H1 (cell line): Measurements from ENCODE around the gene DOCK10. TPM values are rescaled to one million over a fixed set of nuclear protein-coding genes. Genes with fewer than 3 reads are reported as not detected.

Source experiments
- CTCF ChIA-PET: fragments of 300-600 bp; sonication (Branson Sonifier 250); formaldehyde crosslinking; loops from one replicate; lab custom pipeline; 2021; ENCODE audit not compliant: partially characterized antibody; lab: Charles Lee
- POLR2A ChIA-PET: fragments of 300-600 bp; sonication (Branson Sonifier 250); formaldehyde crosslinking; loops from one replicate; lab custom pipeline; 2021; ENCODE audit warnings: inconsistent platforms; ENCODE audit not compliant: partially characterized antibody; lab: Charles Lee
- DNase-seq, 2 experiments: peaks; one replicate each; pipeline versions ENCODE4 v3.0.0 to v3.0.0-alpha.2; 2010 to 2022; ENCODE audit warnings: low spot score in 2 of 2, low read depth in 1 of 2, mixed read lengths in 1 of 2
- FAIRE-seq: peaks from 2 replicates; lab custom pipeline; 2011; peaks lifted over from hg19 to GRCh38; lab: Jason Lieb, UNC
- H2AFZ ChIP-seq: 2 replicates; pipeline ENCODE4 v1.8.1; 2012; ENCODE audit warnings: low read length, inconsistent platforms
- H2AK5ac ChIP-seq: 2 replicates; pipeline ENCODE4 v1.6.1; 2013; ENCODE audit warnings: low read depth, low read length
- H2BK120ac ChIP-seq: replicated peaks from 2 replicates; pipeline ENCODE3; 2013; ENCODE audit warnings: low read depth, low read length, inconsistent platforms
- H2BK12ac ChIP-seq: 2 replicates; pipeline ENCODE4 v1.6.1; 2013; ENCODE audit warnings: low read depth, low read length
- H2BK15ac ChIP-seq: 2 replicates; pipeline ENCODE4 v1.6.1; 2013; ENCODE audit warnings: low read length
- H2BK20ac ChIP-seq: 2 replicates; pipeline ENCODE4 v1.6.1; 2013; ENCODE audit warnings: low read length
- H2BK5ac ChIP-seq: 2 replicates; pipeline ENCODE4 v1.6.1; 2013; ENCODE audit warnings: low read depth, low read length
- H3K14ac ChIP-seq: 2 replicates; pipeline ENCODE4 v1.6.1; 2013; ENCODE audit warnings: inconsistent platforms; ENCODE audit not compliant: insufficient read length
- H3K18ac ChIP-seq: 2 replicates; pipeline ENCODE4 v1.6.1; 2013; ENCODE audit warnings: low read length; ENCODE audit errors: extremely low read depth
- H3K23ac ChIP-seq: 2 replicates; pipeline ENCODE4 v1.6.1; 2013; ENCODE audit warnings: inconsistent platforms; ENCODE audit not compliant: insufficient read length
- H3K23me2 ChIP-seq: 2 replicates; pipeline ENCODE4 v1.6.1; 2013; ENCODE audit warnings: low read depth, low read length
- H3K27ac ChIP-seq: 2 replicates; pipeline ENCODE4 v1.6.1; 2011; ENCODE audit warnings: low read depth, low read length, inconsistent platforms
- H3K27me3 ChIP-seq, 4 experiments: replicated peaks in 1 of 4; 1 replicate in 1 of 4; 2 replicates in 3 of 4; pipeline versions ENCODE4 v1.6.1 to v1.8.1; 2011 to 2013; ENCODE audit warnings: low read length in 3 of 4, mild to moderate bottlenecking in 3 of 4, inconsistent platforms in 2 of 4, mixed read lengths in 2 of 4, moderate library complexity in 1 of 4; ENCODE audit not compliant: control insufficient read depth in 3 of 4, insufficient read depth in 3 of 4; ENCODE audit errors: extremely low read depth in 1 of 4
- H3K36me3 ChIP-seq, 4 experiments: 2 replicates each; pipeline versions ENCODE4 v1.6.1 to v1.8.1; 2011 to 2013; ENCODE audit warnings: mild to moderate bottlenecking in 4 of 4, low read length in 3 of 4, moderate library complexity in 2 of 4, control low read depth in 1 of 4, inconsistent platforms in 1 of 4; ENCODE audit not compliant: insufficient read depth in 4 of 4, control insufficient read depth in 2 of 4
- H3K4ac ChIP-seq: replicated peaks from 2 replicates; pipeline ENCODE3; 2013; ENCODE audit warnings: low read length, low read depth, mixed read lengths, inconsistent platforms; ENCODE audit not compliant: insufficient read length
- H3K4me1 ChIP-seq, 4 experiments: replicated peaks in 1 of 4; 1 replicate in 1 of 4; 2 replicates in 3 of 4; pipeline versions ENCODE4 v1.6.1 to v1.8.1; 2011 to 2013; ENCODE audit warnings: low read length in 3 of 4, inconsistent platforms in 2 of 4, mixed read lengths in 1 of 4; ENCODE audit not compliant: insufficient read depth in 4 of 4, control insufficient read depth in 3 of 4
- H3K4me2 ChIP-seq, 2 experiments: 2 replicates each; pipeline versions ENCODE4 v1.6.1 to v1.8.1; 2011 to 2013; ENCODE audit warnings: low read depth in 2 of 2, low read length in 2 of 2, control low read depth in 1 of 2, inconsistent platforms in 1 of 2, mild to moderate bottlenecking in 1 of 2; ENCODE audit not compliant: insufficient read depth in 1 of 2
- H3K4me3 ChIP-seq, 4 experiments: fragments of 200-600, 300-600 bp in 1 of 4; sonication (generic), shearing (Covaris generic), sonication (Bioruptor Twin) in 1 of 4; 2 replicates each; pipeline versions ENCODE4 v1.5.1 to v1.8.1; 2011 to 2016; ENCODE audit warnings: low read length in 4 of 4, low read depth in 3 of 4, control low read depth in 2 of 4, inconsistent platforms in 2 of 4, mild to moderate bottlenecking in 2 of 4, mixed read lengths in 1 of 4, moderate library complexity in 1 of 4; ENCODE audit not compliant: insufficient read depth in 2 of 4; ENCODE audit errors: extremely low read depth in 1 of 4
- H3K56ac ChIP-seq: replicated peaks from 2 replicates; pipeline ENCODE3; 2013; ENCODE audit warnings: low read depth, mild to moderate bottlenecking, mixed read lengths, low read length, inconsistent platforms; ENCODE audit not compliant: insufficient read length
- H3K79me1 ChIP-seq: 2 replicates; pipeline ENCODE4 v1.6.1; 2013; ENCODE audit warnings: low read depth, low read length, control low read depth
- H3K79me2 ChIP-seq, 2 experiments: 2 replicates each; pipeline versions ENCODE4 v1.6.1 to v1.8.1; 2012 to 2013; ENCODE audit warnings: low read length in 2 of 2, mild to moderate bottlenecking in 2 of 2, inconsistent platforms in 1 of 2; ENCODE audit not compliant: insufficient read depth in 2 of 2, control insufficient read depth in 1 of 2
- H3K9ac ChIP-seq, 4 experiments: replicated peaks in 1 of 4; 1 replicate in 1 of 4; 2 replicates in 3 of 4; pipeline versions ENCODE4 v1.6.1 to v1.8.1; 2011 to 2013; ENCODE audit warnings: low read depth in 3 of 4, low read length in 3 of 4, control low read depth in 2 of 4, mild to moderate bottlenecking in 2 of 4, moderate library complexity in 2 of 4, inconsistent platforms in 1 of 4; ENCODE audit errors: extremely low read depth in 1 of 4
- H3K9me3 ChIP-seq, 2 experiments: 2 replicates each; pipeline versions ENCODE4 v1.6.1 to v1.8.1; 2012 to 2013; ENCODE audit warnings: mild to moderate bottlenecking in 2 of 2, moderate library complexity in 2 of 2, control low read depth in 1 of 2, inconsistent platforms in 1 of 2, low read depth in 1 of 2, low read length in 1 of 2, mixed read lengths in 1 of 2; ENCODE audit not compliant: insufficient read depth in 2 of 2
- H4K20me1 ChIP-seq, 2 experiments: replicated peaks in 1 of 2; 2 replicates each; pipeline versions ENCODE3 to v1.8.1; 2011 to 2013; ENCODE audit warnings: inconsistent platforms in 2 of 2, low read length in 2 of 2, mild to moderate bottlenecking in 1 of 2; ENCODE audit not compliant: insufficient read depth in 2 of 2, control insufficient read depth in 1 of 2
- H4K5ac ChIP-seq: 2 replicates; pipeline ENCODE4 v1.6.1; 2013; ENCODE audit warnings: low read length, low read depth, mixed read lengths, inconsistent platforms; ENCODE audit not compliant: insufficient read length
- H4K8ac ChIP-seq: 2 replicates; pipeline ENCODE4 v1.8.0; 2013; ENCODE audit warnings: mild to moderate bottlenecking, moderate library complexity, low read length, inconsistent platforms; ENCODE audit not compliant: insufficient read depth; ENCODE audit errors: extremely low read depth
- H4K91ac ChIP-seq: replicated peaks from 2 replicates; pipeline ENCODE3; 2013; ENCODE audit warnings: low read length, mixed read lengths, inconsistent platforms; ENCODE audit not compliant: insufficient read length
- CEBPB ChIP-seq: IDR thresholded peaks from 2 replicates; pipeline ENCODE4 v1.6.1; 2012; ENCODE audit warnings: low read depth, low read length
- CHD1 ChIP-seq: IDR thresholded peaks from 2 replicates; pipeline ENCODE4 v1.6.1; 2012; ENCODE audit warnings: low read depth, low read length, improper control_type of control experiment
- CHD2 ChIP-seq: IDR thresholded peaks from 2 replicates; pipeline ENCODE4 v1.6.1; 2012; ENCODE audit warnings: low read length, improper control_type of control experiment
- EGR1 ChIP-seq: IDR thresholded peaks from 2 replicates; pipeline ENCODE4 v1.6.1; 2011; ENCODE audit warnings: low read depth, low read length, borderline replicate concordance
- EP300 ChIP-seq, 2 experiments: IDR thresholded peaks; 1 replicate in 1 of 2; 2 replicates in 1 of 2; pipeline ENCODE4 v1.6.1; 2011 to 2012; ENCODE audit warnings: low read depth in 2 of 2, low read length in 2 of 2, mild to moderate bottlenecking in 2 of 2, borderline replicate concordance in 1 of 2, inconsistent platforms in 1 of 2, moderate library complexity in 1 of 2
- KDM5A ChIP-seq: fragments of 200-600 bp; IDR thresholded peaks from 2 replicates; pipeline ENCODE4 v1.7.1; 2012; ENCODE audit warnings: mild to moderate bottlenecking, low read length, inconsistent platforms, mixed read lengths
- RXRA ChIP-seq: IDR thresholded peaks from 2 replicates; pipeline ENCODE4 v1.6.1; 2011; ENCODE audit warnings: low read depth, mild to moderate bottlenecking, low read length, moderate library complexity; ENCODE audit not compliant: insufficient read depth
- SIRT6 ChIP-seq: IDR thresholded peaks from one replicate; pipeline ENCODE4 v1.7.1; 2012; ENCODE audit warnings: low read length, inconsistent platforms
- TEAD4 ChIP-seq: IDR thresholded peaks from 2 replicates; pipeline ENCODE4 v1.6.1; 2012; ENCODE audit warnings: low read depth, low read length, inconsistent platforms, mixed read lengths
- WGBS, 2 experiments: shearing (Covaris generic) in 1 of 2; methylation state at CpG; one replicate each; pipeline versions ENCODE4 v1.1.6 to v1.1.7; 2013 to 2015; ENCODE audit warnings: low lambda C conversion rate in 2 of 2, mixed read lengths in 2 of 2, inconsistent platforms in 1 of 2, low coverage in 1 of 2, missing lambda C conversion rate in 1 of 2; ENCODE audit not compliant: insufficient replicate concordance in 2 of 2, insufficient coverage in 1 of 2, insufficient read length in 1 of 2; ENCODE audit errors: extremely low coverage in 1 of 2, missing lambda C conversion rate in 1 of 2; 5-methylcytosine and 5-hydroxymethylcytosine counted together
- polyA plus RNA-seq, 7 experiments: library from polyadenylated mRNA; depleted of rRNA in 3 of 7; stranded (reverse) in 5 of 7; unstranded in 2 of 7; fragments of >200 nt in 5 of 7; fragments of 200-250 nt in 2 of 7; gene quantifications; 1 replicate in 5 of 7; 2 replicates in 1 of 7; 4 replicates in 1 of 7; pipeline versions ENCODE4 v1.2.1 to v1.2.3, GENCODE V29; 2011 to 2013; ENCODE audit warnings: missing spikeins in 2 of 7, mixed read lengths in 2 of 7
- total RNA-seq: library from RNA; stranded (reverse); fragmentation: NEBNext Ultra II Directional; extraction: Animal tissue kit (Norgen Biotek cat#: 25700); gene quantifications from 2 replicates; pipeline ENCODE4 v1.2.1, GENCODE V29; 2021
- TF ChIP-seq, protein P1 (sequence below): IDR thresholded peaks from 2 replicates; pipeline ENCODE4 v1.6.1; 2012; ENCODE audit warnings: inconsistent platforms

Gene DOCK10
- total and polyA plus RNA-seq, 2 of the 8 experiments (the other 6 are each of a cell fraction or from before 2014, with no cell fraction given), result 0.33 to 1.6 TPM

DNA sequence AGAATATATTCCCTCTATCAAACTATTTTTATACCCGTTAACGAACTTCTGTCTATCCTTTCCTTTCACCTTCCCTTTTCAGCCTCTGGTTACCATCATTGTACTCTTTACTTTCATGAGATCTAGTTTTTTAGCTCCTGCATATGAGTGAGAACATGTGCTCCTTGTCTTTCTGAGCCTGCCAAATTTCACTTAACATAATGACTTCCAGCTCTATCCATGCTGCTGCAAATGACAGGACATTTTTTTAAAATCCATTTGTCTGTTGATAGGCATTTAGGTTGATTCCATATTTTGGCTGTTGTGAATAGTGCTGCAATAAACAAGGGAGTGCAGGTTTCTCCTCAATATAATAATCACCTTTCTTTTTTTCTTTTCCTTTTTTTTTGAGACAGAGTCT is 317.9 kb downstream of the DOCK10 start:
- Histone ChIP-seq H3K4me3 (no peak overlapping the region), H3K79me1 (no peaks in the 10 kb centered on the region), H3K56ac (no peak overlapping the region), H3K4me1 (no peaks in the 10 kb centered on the region), H3K79me2 (no peaks in the 10 kb centered on the region), H3K23me2 (no peaks in the 10 kb centered on the region), H3K4ac (no peak overlapping the region), H3K18ac (no peak overlapping the region), H3K27ac (no peak overlapping the region), H3K14ac (no peak overlapping the region), H3K23ac (no peak overlapping the region), H3K36me3 (no peaks in the 10 kb centered on the region), H2BK12ac (no peak overlapping the region), H2BK20ac (no peak overlapping the region), H3K9me3 (peaks cover 0 to 2% of the 10 kb centered on the region in 2 experiments; a peak in 2 of 4 replicates), H2AFZ (no peak overlapping the region), H2BK15ac (no peak overlapping the region), H3K9ac (no peak overlapping the region), H4K20me1 (no peaks in the 10 kb centered on the region), H4K5ac (no peak overlapping the region), H4K8ac (no peak overlapping the region), H2BK120ac (no peak overlapping the region), H3K27me3 (no peaks in the 10 kb centered on the region), H4K91ac (no peak overlapping the region), H2AK5ac (no peak overlapping the region), H3K4me2 (no peak overlapping the region), H2BK5ac (no peak overlapping the region)
- POLR2A ChIA-PET, result no interaction called here
- WGBS, 2 experiments, result 95 to 100% methylated on average over 2 of the region's 2 CpGs
- FAIRE-seq (no peak), DNase-seq (no peak)
- CTCF ChIA-PET, result interaction anchor here (1.3 to 1.7 kb wide), 2 partner anchors 29 to 275 kb away, joined by 3 to 4 read pairs; no protein-coding TSS in a partner anchor
- TF ChIP-seq, protein P1, sequence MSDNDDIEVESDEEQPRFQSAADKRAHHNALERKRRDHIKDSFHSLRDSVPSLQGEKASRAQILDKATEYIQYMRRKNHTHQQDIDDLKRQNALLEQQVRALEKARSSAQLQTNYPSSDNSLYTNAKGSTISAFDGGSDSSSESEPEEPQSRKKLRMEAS, result no peak
- no peak for TF ChIP-seq EGR1
- no peak for TF ChIP-seq KDM5A
- TF ChIP-seq RXRA, result no peak
- TF ChIP-seq CHD1, result no peak
- TF ChIP-seq CHD2, result no peak
- no peak for TF ChIP-seq EP300 (IDR thresholded peaks at IDR 0.05; ENCODE audit: borderline replicate concordance in 1 of 2, low read depth in 2 of 2, low read length in 2 of 2)
- no peak for TF ChIP-seq SIRT6
- TF ChIP-seq CEBPB, result no peak
- no peak for TF ChIP-seq TEAD4
